Neural cell (in vitro differentiated cells): Measurements from ENCODE around the gene HIPK1. TPM values are rescaled to one million over a fixed set of nuclear protein-coding genes. Genes with fewer than 3 reads are reported as not detected.

Source experiments
- H2AFZ ChIP-seq: fragments of 200-600, 300-800 bp; sonication (generic), shearing (Covaris generic); 2 replicates; pipeline ENCODE4 v1.6.0; 2014; ENCODE audit warnings: low read depth, mild to moderate bottlenecking, antibody characterized with exemption, low read length, moderate library complexity
- H3F3A ChIP-seq: fragments of 200-600 bp; shearing (Covaris generic); 2 replicates; pipeline ENCODE4 v1.6.1; 2016; ENCODE audit warnings: mild to moderate bottlenecking, moderate library complexity, mixed read lengths, antibody characterized with exemption, low read length; ENCODE audit not compliant: insufficient read depth, poor library complexity, severe bottlenecking
- H3K27ac ChIP-seq: fragments of 200-600, 300-800 bp; sonication (generic), shearing (Covaris generic); 2 replicates; pipeline ENCODE4 v1.5.1; 2014; ENCODE audit warnings: mild to moderate bottlenecking, low read length, moderate library complexity
- H3K27me3 ChIP-seq: fragments of 300-800, 200-600 bp; sonication (generic), shearing (Covaris generic); 2 replicates; pipeline ENCODE4 v1.6.0; 2014; ENCODE audit warnings: mild to moderate bottlenecking, low read depth, low read length, moderate library complexity; ENCODE audit not compliant: insufficient read depth
- H3K36me3 ChIP-seq: fragments of 300-800, 200-600 bp; sonication (generic), shearing (Covaris generic); 2 replicates; pipeline ENCODE4 v1.5.1; 2014; ENCODE audit warnings: mild to moderate bottlenecking, antibody characterized with exemption, low read length, moderate library complexity; ENCODE audit not compliant: insufficient read depth
- H3K4me2 ChIP-seq: fragments of 300-800, 200-600 bp; sonication (generic), shearing (Covaris generic); 2 replicates; pipeline ENCODE4 v1.6.0; 2014; ENCODE audit warnings: mild to moderate bottlenecking, low read length
- H3K4me3 ChIP-seq: fragments of 300-800, 200-600 bp; sonication (generic), shearing (Covaris generic); 2 replicates; pipeline ENCODE4 v1.5.1; 2014; ENCODE audit warnings: mild to moderate bottlenecking, low read length, moderate library complexity
- H3K79me2 ChIP-seq: fragments of 200-600 bp; shearing (Covaris generic); replicated peaks from 2 replicates; pipeline ENCODE4 v1.6.0; 2014; ENCODE audit warnings: mild to moderate bottlenecking, low read length, moderate library complexity; ENCODE audit not compliant: insufficient read depth
- H3K9ac ChIP-seq: fragments of 300-800, 200-600 bp; sonication (generic), shearing (Covaris generic); 2 replicates; pipeline ENCODE4 v1.6.1; 2016; ENCODE audit warnings: mild to moderate bottlenecking, low read length, mixed read lengths
- H3K9me2 ChIP-seq: fragments of 200-600 bp; shearing (Covaris generic); 2 replicates; pipeline ENCODE4 v1.6.1; 2016; ENCODE audit warnings: mild to moderate bottlenecking, low read length, mixed read lengths; ENCODE audit not compliant: insufficient read depth
- H3K9me3 ChIP-seq: fragments of 200-600, 300-800 bp; sonication (generic), shearing (Covaris generic); 2 replicates; pipeline ENCODE4 v1.6.1; 2016; ENCODE audit warnings: mild to moderate bottlenecking, mixed run types, low read length, moderate library complexity, mixed read lengths
- H4K20me1 ChIP-seq: fragments of 200-600 bp; shearing (Covaris generic); 2 replicates; pipeline ENCODE4 v1.6.1; 2016; ENCODE audit warnings: mild to moderate bottlenecking, mixed run types; ENCODE audit not compliant: insufficient read depth
- EP300 ChIP-seq: fragments of 450-650 bp; conservative IDR thresholded peaks from 2 replicates; pipeline ENCODE4 v1.6.1; 2014; ENCODE audit warnings: antibody characterized with exemption, mild to moderate bottlenecking, moderate library complexity; ENCODE audit not compliant: poor library complexity, severe bottlenecking
- EZH2 ChIP-seq: fragments of 200-600, 300-800 bp; shearing (Covaris generic), sonication (generic); IDR thresholded peaks from 2 replicates; pipeline ENCODE4 v1.6.1; 2014; ENCODE audit warnings: antibody characterized with exemption, low read length, borderline replicate concordance, mild to moderate bottlenecking; ENCODE audit not compliant: insufficient read depth, poor library complexity, severe bottlenecking
- MXI1 ChIP-seq: fragments of 450-650 bp; conservative IDR thresholded peaks from 2 replicates; pipeline ENCODE4 v1.6.1; 2014; ENCODE audit warnings: antibody characterized with exemption, mild to moderate bottlenecking; ENCODE audit not compliant: poor library complexity, severe bottlenecking
- POLR2AphosphoS5 ChIP-seq: IDR thresholded peaks from 2 replicates; pipeline ENCODE4 v1.6.1; 2012
- RAD21 ChIP-seq: fragments of 450-650 bp; conservative IDR thresholded peaks from 2 replicates; pipeline ENCODE4 v1.6.1; 2014; ENCODE audit warnings: antibody characterized with exemption, mild to moderate bottlenecking, moderate library complexity
- SMC3 ChIP-seq: fragments of 450-650 bp; conservative IDR thresholded peaks from 2 replicates; pipeline ENCODE4 v1.6.1; 2014; ENCODE audit warnings: antibody characterized with exemption, mild to moderate bottlenecking, moderate library complexity; ENCODE audit not compliant: poor library complexity
- TAF1 ChIP-seq: IDR thresholded peaks from 2 replicates; pipeline ENCODE4 v1.6.1; 2012; ENCODE audit warnings: low read depth
- polyA plus RNA-seq: library from polyadenylated mRNA; depleted of rRNA; stranded (reverse); fragments of >200 nt; gene quantifications from 2 replicates; pipeline ENCODE4 v1.2.3, GENCODE V29; 2014
- TF ChIP-seq, protein P1 (sequence below): IDR thresholded peaks from 2 replicates; pipeline ENCODE4 v1.6.1; 2012; ENCODE audit warnings: borderline replicate concordance
- TF ChIP-seq, protein P2 (sequence below): fragments of 450-650 bp; IDR thresholded peaks from 2 replicates; pipeline ENCODE4 v1.5.1; 2014; ENCODE audit warnings: antibody characterized with exemption, mild to moderate bottlenecking, moderate library complexity; ENCODE audit not compliant: poor library complexity, severe bottlenecking

The HIPK1 gene
- polyA plus RNA-seq, 1 donor from 2014 or later: 22.9 TPM

DNA sequence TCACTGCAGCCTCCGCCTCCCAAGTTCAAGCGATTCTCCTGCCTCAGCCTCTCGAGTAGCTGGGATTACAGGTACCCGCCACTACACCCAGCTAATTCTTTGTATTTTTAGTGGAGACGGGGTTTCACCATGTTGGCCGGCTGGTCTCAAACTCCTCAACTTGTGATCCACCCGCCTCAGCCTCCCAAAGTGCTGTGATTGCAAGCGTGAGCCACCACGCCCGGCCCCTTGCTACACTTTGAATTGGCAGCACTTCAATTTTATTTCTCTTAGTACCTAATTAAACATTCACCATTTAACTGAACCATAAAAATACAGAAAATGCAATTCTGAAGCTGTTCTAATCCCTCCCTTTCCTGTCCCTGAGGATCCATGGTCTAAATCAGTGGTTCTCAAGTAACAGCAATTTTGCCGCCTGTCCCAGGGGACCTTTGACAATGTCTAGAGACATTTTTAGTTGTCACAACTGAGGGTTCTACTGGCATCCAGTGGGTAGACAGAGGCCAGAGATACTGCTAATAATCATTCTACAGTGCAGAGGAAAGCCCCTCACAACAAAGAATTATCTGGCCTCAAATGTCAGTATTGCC, 37.4 kb upstream of the HIPK1 start:
- Histone ChIP-seq H2AFZ (no peak overlapping the region), H3F3A (no peaks in the 10 kb centered on the region), H3K27me3 (no peaks in the 10 kb centered on the region), H3K36me3 (peaks cover 13% of the 10 kb centered on the region), H3K9me3 (no peaks in the 10 kb centered on the region), H3K9me2 (no peaks in the 10 kb centered on the region), H3K4me3 (no peak overlapping the region), H3K79me2 (no peaks in the 10 kb centered on the region), H3K9ac (no peak overlapping the region), H3K27ac (no peak overlapping the region), H3K4me2 (no peak overlapping the region), H4K20me1 (no peaks in the 10 kb centered on the region)
- TF ChIP-seq TAF1 (no peak), EP300 (no peak), MXI1 (no peak), RAD21 (no peak), SMC3 (no peak), EZH2 (no peak), POLR2AphosphoS5 (no peak)
- TF ChIP-seq, protein P1, sequence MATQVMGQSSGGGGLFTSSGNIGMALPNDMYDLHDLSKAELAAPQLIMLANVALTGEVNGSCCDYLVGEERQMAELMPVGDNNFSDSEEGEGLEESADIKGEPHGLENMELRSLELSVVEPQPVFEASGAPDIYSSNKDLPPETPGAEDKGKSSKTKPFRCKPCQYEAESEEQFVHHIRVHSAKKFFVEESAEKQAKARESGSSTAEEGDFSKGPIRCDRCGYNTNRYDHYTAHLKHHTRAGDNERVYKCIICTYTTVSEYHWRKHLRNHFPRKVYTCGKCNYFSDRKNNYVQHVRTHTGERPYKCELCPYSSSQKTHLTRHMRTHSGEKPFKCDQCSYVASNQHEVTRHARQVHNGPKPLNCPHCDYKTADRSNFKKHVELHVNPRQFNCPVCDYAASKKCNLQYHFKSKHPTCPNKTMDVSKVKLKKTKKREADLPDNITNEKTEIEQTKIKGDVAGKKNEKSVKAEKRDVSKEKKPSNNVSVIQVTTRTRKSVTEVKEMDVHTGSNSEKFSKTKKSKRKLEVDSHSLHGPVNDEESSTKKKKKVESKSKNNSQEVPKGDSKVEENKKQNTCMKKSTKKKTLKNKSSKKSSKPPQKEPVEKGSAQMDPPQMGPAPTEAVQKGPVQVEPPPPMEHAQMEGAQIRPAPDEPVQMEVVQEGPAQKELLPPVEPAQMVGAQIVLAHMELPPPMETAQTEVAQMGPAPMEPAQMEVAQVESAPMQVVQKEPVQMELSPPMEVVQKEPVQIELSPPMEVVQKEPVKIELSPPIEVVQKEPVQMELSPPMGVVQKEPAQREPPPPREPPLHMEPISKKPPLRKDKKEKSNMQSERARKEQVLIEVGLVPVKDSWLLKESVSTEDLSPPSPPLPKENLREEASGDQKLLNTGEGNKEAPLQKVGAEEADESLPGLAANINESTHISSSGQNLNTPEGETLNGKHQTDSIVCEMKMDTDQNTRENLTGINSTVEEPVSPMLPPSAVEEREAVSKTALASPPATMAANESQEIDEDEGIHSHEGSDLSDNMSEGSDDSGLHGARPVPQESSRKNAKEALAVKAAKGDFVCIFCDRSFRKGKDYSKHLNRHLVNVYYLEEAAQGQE: no peak
- TF ChIP-seq, protein P2, sequence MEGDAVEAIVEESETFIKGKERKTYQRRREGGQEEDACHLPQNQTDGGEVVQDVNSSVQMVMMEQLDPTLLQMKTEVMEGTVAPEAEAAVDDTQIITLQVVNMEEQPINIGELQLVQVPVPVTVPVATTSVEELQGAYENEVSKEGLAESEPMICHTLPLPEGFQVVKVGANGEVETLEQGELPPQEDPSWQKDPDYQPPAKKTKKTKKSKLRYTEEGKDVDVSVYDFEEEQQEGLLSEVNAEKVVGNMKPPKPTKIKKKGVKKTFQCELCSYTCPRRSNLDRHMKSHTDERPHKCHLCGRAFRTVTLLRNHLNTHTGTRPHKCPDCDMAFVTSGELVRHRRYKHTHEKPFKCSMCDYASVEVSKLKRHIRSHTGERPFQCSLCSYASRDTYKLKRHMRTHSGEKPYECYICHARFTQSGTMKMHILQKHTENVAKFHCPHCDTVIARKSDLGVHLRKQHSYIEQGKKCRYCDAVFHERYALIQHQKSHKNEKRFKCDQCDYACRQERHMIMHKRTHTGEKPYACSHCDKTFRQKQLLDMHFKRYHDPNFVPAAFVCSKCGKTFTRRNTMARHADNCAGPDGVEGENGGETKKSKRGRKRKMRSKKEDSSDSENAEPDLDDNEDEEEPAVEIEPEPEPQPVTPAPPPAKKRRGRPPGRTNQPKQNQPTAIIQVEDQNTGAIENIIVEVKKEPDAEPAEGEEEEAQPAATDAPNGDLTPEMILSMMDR: no peak

DNA sequence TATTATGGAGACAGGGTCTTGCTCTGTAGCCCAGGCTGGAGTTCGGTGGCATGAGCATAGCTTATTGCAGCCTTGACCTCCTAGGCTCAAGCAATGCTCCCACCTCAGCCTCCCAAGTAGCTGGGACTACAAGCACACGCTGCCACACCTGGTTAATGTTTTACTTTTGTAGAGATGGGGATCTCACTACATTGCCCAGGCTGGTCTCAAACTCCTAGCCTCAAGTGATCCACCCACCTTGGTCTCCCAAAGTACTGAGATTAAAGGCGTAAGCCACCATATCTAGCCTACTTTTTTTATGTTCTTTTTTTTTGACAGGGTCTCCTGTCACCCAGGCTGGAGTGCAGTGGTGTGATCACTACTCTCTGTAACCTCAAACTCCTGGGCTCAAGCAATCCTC, 35.9 kb upstream of the HIPK1 start:
- no peak for TF ChIP-seq MXI1
- no peak for TF ChIP-seq TAF1
- no peak for TF ChIP-seq RAD21
- TF ChIP-seq EP300: no peak
- TF ChIP-seq POLR2AphosphoS5: no peak
- TF ChIP-seq, protein P2: no peak
- TF ChIP-seq, protein P1: no peak
- no peak for TF ChIP-seq SMC3
- no peak for TF ChIP-seq EZH2
- Histone ChIP-seq H3K9me3 (no peaks in the 10 kb centered on the region), H2AFZ (no peak overlapping the region), H3K9me2 (no peaks in the 10 kb centered on the region), H3K36me3 (peaks cover 13% of the 10 kb centered on the region), H3K4me2 (no peak overlapping the region), H3K79me2 (no peaks in the 10 kb centered on the region), H4K20me1 (no peaks in the 10 kb centered on the region), H3F3A (no peaks in the 10 kb centered on the region), H3K4me3 (no peak overlapping the region), H3K9ac (no peak overlapping the region), H3K27ac (no peak overlapping the region), H3K27me3 (no peaks in the 10 kb centered on the region)
